ENCODE results near the gene DPY19L2.

DPY19L2 gene

GRCh38 chr12:63525831-63526230 lies 142.5 kb downstream of the DPY19L2 start:
- no peak overlapping the region for H3K4me3 ChIP-seq (ENCODE audit: low read depth, low read length)
- DNase-seq (ENCODE audit: low read depth, low spot score) = no peak
- in situ Hi-C loops (cut with HindIII; ENCODE audit: low sequenced_read_pairs) = no loop called here
- no peak for TF ChIP-seq CTCF (IDR thresholded peaks at IDR 0.05; ENCODE audit: low read depth, low read length)

GRCh38 chr12:63521706-63522105 lies 146.6 kb downstream of the DPY19L2 start:
- H3K4me3 ChIP-seq (ENCODE audit: low read depth, low read length) = no peak overlapping the region
- no peak for TF ChIP-seq CTCF (IDR thresholded peaks at IDR 0.05; ENCODE audit: low read depth, low read length)
- DNase-seq (ENCODE audit: low read depth, low spot score) = no peak
- in situ Hi-C loops (cut with HindIII; ENCODE audit: low sequenced_read_pairs) = no loop called here

Data from astrocyte of the spinal cord (primary cell).